HCT116 (cell line): ENCODE measurements around the gene UMPS. TPM values are rescaled to one million over a fixed set of nuclear protein-coding genes. Genes with fewer than 3 reads are reported as not detected.

Source experiments
- ATAC-seq: fragments of 200-7000 bp; cut with Tn5 transposase; 2 replicates; pipeline ENCODE4 v1.9.1; 2020; ENCODE audit warnings: mild to moderate bottlenecking, moderate library complexity
- BruUV-seq: library from RNA; stranded (reverse); fragments of 400-500 nt; replicated peaks from 2 replicates; lab custom pipeline; 2021; lab: Mats Ljungman, UMichigan
- CTCF ChIA-PET: fragments of 300-600 bp; sonication (Branson Sonifier 250); formaldehyde crosslinking; loops from one replicate; lab custom pipeline; 2021; ENCODE audit warnings: antibody characterized with exemption; lab: Charles Lee
- POLR2A ChIA-PET: fragments of 300-600, 350-600 bp; sonication (Branson Sonifier 250); formaldehyde crosslinking; loops from one replicate; lab custom pipeline; 2021; ENCODE audit warnings: antibody characterized with exemption; lab: Charles Lee
- RAD21 ChIA-PET, 2 experiments: fragments of 300-600 bp; sonication (Branson Sonifier 250); formaldehyde crosslinking; loops; one replicate each; lab custom pipeline; 2023; ENCODE audit warnings: low total read pairs in 2 of 2; ENCODE audit not compliant: uncharacterized antibody in 2 of 2, unreplicated experiment in 2 of 2, low non-redundant PET in 1 of 2; lab: Charles Lee
- DNase-seq: peaks from one replicate; pipeline ENCODE4 v3.0.0-alpha.2; 2010; ENCODE audit warnings: low read depth, low spot score
- H2AFZ ChIP-seq: fragments of 200-600 bp; shearing (Covaris generic), sonication (generic); 2 replicates; pipeline ENCODE4 v1.6.1; 2017; ENCODE audit warnings: low read depth, mixed run types, mixed read lengths, antibody characterized with exemption, low read length; ENCODE audit not compliant: poor library complexity, severe bottlenecking
- H3K27ac ChIP-seq: 2 replicates; pipeline ENCODE4 v1.5.1; 2012; ENCODE audit warnings: low read depth, low read length
- H3K27me3 ChIP-seq: fragments of 200-600 bp; sonication (generic); 2 replicates; pipeline ENCODE4 v1.6.1; 2016; ENCODE audit warnings: mixed run types, low read length, mixed read lengths; ENCODE audit not compliant: insufficient read depth
- H3K36me3 ChIP-seq, 2 experiments: fragments of 200-500 bp in 1 of 2; fragments of 200-600 bp in 1 of 2; sonication (Bioruptor generic) in 1 of 2; sonication (generic) in 1 of 2; 2 replicates each; pipeline versions ENCODE4 v1.5.1 to v1.6.1; 2014 to 2016; ENCODE audit warnings: low read length in 2 of 2, inconsistent platforms in 1 of 2, mixed read lengths in 1 of 2, mixed run types in 1 of 2; ENCODE audit not compliant: insufficient read depth in 2 of 2, control insufficient read depth in 1 of 2
- H3K4me1 ChIP-seq, 2 experiments: fragments of 200-600 bp in 1 of 2; sonication (generic) in 1 of 2; 2 replicates each; pipeline versions ENCODE4 v1.5.1 to v1.6.1; 2012 to 2017; ENCODE audit warnings: low read length in 2 of 2, inconsistent platforms in 1 of 2, mild to moderate bottlenecking in 1 of 2, mixed read lengths in 1 of 2, mixed run types in 1 of 2, moderate library complexity in 1 of 2; ENCODE audit not compliant: insufficient read depth in 2 of 2, control insufficient read depth in 1 of 2
- H3K4me2 ChIP-seq: fragments of 200-600 bp; sonication (generic); 2 replicates; pipeline ENCODE4 v1.6.1; 2017; ENCODE audit warnings: mixed run types, low read length, mixed read lengths
- H3K4me3 ChIP-seq, 2 experiments: fragments of 200-600 bp in 1 of 2; sonication (generic) in 1 of 2; replicated peaks in 1 of 2; 2 replicates each; pipeline ENCODE4 v1.5.1; 2011 to 2016; ENCODE audit warnings: low read length in 2 of 2, control low read depth in 1 of 2, low read depth in 1 of 2, mild to moderate bottlenecking in 1 of 2, mixed read lengths in 1 of 2, mixed run types in 1 of 2
- H3K79me2 ChIP-seq: fragments of 200-600 bp; sonication (generic); 2 replicates; pipeline ENCODE4 v1.6.1; 2017; ENCODE audit warnings: mild to moderate bottlenecking, mixed run types, low read length, moderate library complexity, mixed read lengths; ENCODE audit not compliant: insufficient read depth
- H3K9ac ChIP-seq: fragments of 200-600 bp; sonication (generic); 2 replicates; pipeline ENCODE4 v1.6.1; 2016; ENCODE audit warnings: low read length, mixed read lengths
- H3K9me2 ChIP-seq: fragments of 200-600 bp; sonication (generic), shearing (Covaris generic); 2 replicates; pipeline ENCODE4 v1.6.1; 2017; ENCODE audit warnings: mixed run types, mild to moderate bottlenecking, moderate library complexity; ENCODE audit not compliant: insufficient read depth
- H3K9me3 ChIP-seq, 2 experiments: fragments of 200-500 bp in 1 of 2; fragments of 200-600 bp in 1 of 2; sonication (Bioruptor generic) in 1 of 2; sonication (generic) in 1 of 2; 2 replicates each; pipeline ENCODE4 v1.6.1; 2014 to 2017; ENCODE audit warnings: low read length in 2 of 2, mixed read lengths in 2 of 2, inconsistent platforms in 1 of 2, low read depth in 1 of 2, mild to moderate bottlenecking in 1 of 2, mixed run types in 1 of 2, moderate library complexity in 1 of 2; ENCODE audit not compliant: control insufficient read depth in 1 of 2, insufficient read depth in 1 of 2
- H4K20me1 ChIP-seq: fragments of 200-600 bp; sonication (generic), shearing (Covaris generic); 2 replicates; pipeline ENCODE4 v1.6.1; 2017; ENCODE audit warnings: mixed run types, mild to moderate bottlenecking, moderate library complexity; ENCODE audit not compliant: insufficient read depth
- ATF3 ChIP-seq: IDR thresholded peaks from 2 replicates; pipeline ENCODE4 v1.6.1; 2012
- EGR1 ChIP-seq: IDR thresholded peaks from 2 replicates; pipeline ENCODE4 v1.6.1; 2012; ENCODE audit warnings: low read depth
- ELF1 ChIP-seq: IDR thresholded peaks from 2 replicates; pipeline ENCODE4 v1.6.1; 2012; ENCODE audit warnings: low read depth, borderline replicate concordance
- POLR2AphosphoS5 ChIP-seq: IDR thresholded peaks from 2 replicates; pipeline ENCODE4 v1.6.1; 2011; ENCODE audit warnings: mild to moderate bottlenecking, low read depth, low read length, moderate library complexity
- RAD21 ChIP-seq: IDR thresholded peaks from 2 replicates; pipeline ENCODE4 v1.6.1; 2012; ENCODE audit warnings: low read depth, mild to moderate bottlenecking
- REST ChIP-seq: IDR thresholded peaks from 2 replicates; pipeline ENCODE4 v1.6.1; 2012; ENCODE audit warnings: low read depth
- SIN3A ChIP-seq: IDR thresholded peaks from 2 replicates; pipeline ENCODE4 v1.6.1; 2012; ENCODE audit warnings: low read depth
- SP1 ChIP-seq: IDR thresholded peaks from 2 replicates; pipeline ENCODE4 v1.6.1; 2012; ENCODE audit warnings: low read depth
- SRF ChIP-seq: IDR thresholded peaks from 2 replicates; pipeline ENCODE4 v1.6.1; 2012; ENCODE audit warnings: low read depth
- TCF7L2 ChIP-seq: IDR thresholded peaks from 2 replicates; pipeline ENCODE4 v1.7.0; 2011; ENCODE audit warnings: borderline replicate concordance, inconsistent platforms; ENCODE audit not compliant: insufficient read depth, insufficient read length; ENCODE audit errors: extremely low read depth
- YY1 ChIP-seq: IDR thresholded peaks from 2 replicates; pipeline ENCODE4 v1.6.1; 2011; ENCODE audit warnings: low read length, low read depth, moderate library complexity, mild to moderate bottlenecking; ENCODE audit not compliant: insufficient replicate concordance; ENCODE audit errors: extremely low read depth
- ZFX ChIP-seq: fragments of 450-650 bp; IDR thresholded peaks from 2 replicates; pipeline ENCODE4 v1.6.1; 2017
- intact Hi-C: fragments of 100-400 bp; cut with micrococcal nuclease; formaldehyde crosslinking; loops from 2 replicates; pipeline ENCODE4 v1.10.0; 2022
- total RNA-seq: library from RNA; stranded (reverse); gene quantifications from one replicate; pipeline ENCODE4 v1.2.1, GENCODE V29; 2021; ENCODE audit not compliant: unreplicated experiment

UMPS gene
- total RNA-seq, 1 experiment from 2014 or later: 41.3 TPM

GRCh38 chr3:124685067-124685466 is 45.2 kb upstream of the UMPS start:
- POLR2A ChIA-PET: no interaction called here
- intact Hi-C loops: no loop called here
- DNase-seq: no peak
- Histone ChIP-seq H3K4me3 (no peak overlapping the region), H3K9me3 (no peaks in the 10 kb centered on the region), H2AFZ (no peak overlapping the region), H3K4me2 (no peak overlapping the region), H3K9ac (no peak overlapping the region), H3K36me3 (no peaks in the 10 kb centered on the region), H3K27me3 (no peaks in the 10 kb centered on the region), H3K79me2 (no peaks in the 10 kb centered on the region), H3K9me2 (no peaks in the 10 kb centered on the region), H3K4me1 (0 out of 4 replicates have a peak, but pooled peaks cover 0 to 6% of the 10 kb centered on the region in 2 experiments), H4K20me1 (no peaks in the 10 kb centered on the region), H3K27ac (no peak overlapping the region)
- CTCF ChIA-PET: interaction anchor here (1.7 kb wide), 1 partner anchor 120 kb away, joined by 6 read pairs; no protein-coding TSS in a partner anchor
- ATAC-seq: no peak
- BruUV-seq: no TSS peak
- TF ChIP-seq REST (no peak), SIN3A (no peak)
- RAD21 ChIA-PET: no interaction called here

GRCh38 chr3:124685481-124685880 is 44.8 kb upstream of the UMPS start:
- H3K36me3 ChIP-seq: no peaks in the 10 kb centered on the region
- no peaks in the 10 kb centered on the region for H3K27me3 ChIP-seq
- no peaks in the 10 kb centered on the region for H3K79me2 ChIP-seq
- no peaks in the 10 kb centered on the region for H4K20me1 ChIP-seq
- intact Hi-C loops: no loop called here
- H3K4me2 ChIP-seq: no peak overlapping the region
- CTCF ChIA-PET: interaction anchor here (5.8 kb wide), 1 partner anchor 120 kb away, joined by 82 read pairs; no protein-coding TSS in a partner anchor
- BruUV-seq: no TSS peak
- H3K9me2 ChIP-seq: no peaks in the 10 kb centered on the region
- no peak overlapping the region for H3K27ac ChIP-seq
- no peak overlapping the region for H2AFZ ChIP-seq
- DNase-seq (no peak), ATAC-seq (no peak)
- POLR2A ChIA-PET: no interaction called here
- H3K9me3 ChIP-seq: no peaks in the 10 kb centered on the region
- RAD21 ChIA-PET: no interaction called here
- no peak for TF ChIP-seq REST
- no peak for TF ChIP-seq SP1
- no peak for TF ChIP-seq ATF3
- TF ChIP-seq SRF: no peak
- no peak for TF ChIP-seq POLR2AphosphoS5
- TF ChIP-seq TCF7L2: no peak
- TF ChIP-seq RAD21: no peak
- TF ChIP-seq ELF1: no peak
- TF ChIP-seq EGR1: no peak
- no peak for TF ChIP-seq YY1
- no peak for TF ChIP-seq ZFX
- TF ChIP-seq, all 23 proteins: peak for 0
- Histone ChIP-seq H3K4me1 (0 out of 4 replicates have a peak, but pooled peaks cover 0 to 6% of the 10 kb centered on the region in 2 experiments), H3K9ac (no peak overlapping the region), H3K4me3 (no peak overlapping the region)
